GM23338 (cell line): ENCODE results near the gene WBP2. TPM values are rescaled to one million over a fixed set of nuclear protein-coding genes. Genes with fewer than 3 reads are reported as not detected.

ENCODE experiments used
- ATAC-seq: fragments of 200-7000 bp; cut with Tn5 transposase; 3 replicates; pipeline ENCODE4 v1.9.1; 2020
- DNase-seq: peaks from one replicate; pipeline ENCODE4 v3.0.0-alpha.2; 2015; ENCODE audit warnings: low spot score
- H2AFZ ChIP-seq: fragments of 200-600 bp; sonication (generic); 2 replicates; pipeline ENCODE4 v1.8.0; 2016; ENCODE audit warnings: antibody characterized with exemption, mild to moderate bottlenecking, moderate library complexity
- H3F3A ChIP-seq: fragments of 200-600 bp; sonication (generic); replicated peaks from 2 replicates; pipeline ENCODE4 v1.8.0; 2017; ENCODE audit warnings: antibody characterized with exemption, mixed run types, low read depth
- H3K27ac ChIP-seq: fragments of 200-600 bp; sonication (generic); 2 replicates; pipeline ENCODE4 v1.6.1; 2016; ENCODE audit warnings: low read depth
- H3K27me3 ChIP-seq: fragments of 200-600 bp; sonication (generic); 2 replicates; pipeline ENCODE4 v1.8.0; 2016; ENCODE audit warnings: mild to moderate bottlenecking, mixed run types, moderate library complexity; ENCODE audit not compliant: insufficient read depth
- H3K36me3 ChIP-seq: fragments of 200-600 bp; sonication (generic); 2 replicates; pipeline ENCODE4 v1.8.0; 2016; ENCODE audit warnings: mild to moderate bottlenecking; ENCODE audit not compliant: insufficient read depth
- H3K4me1 ChIP-seq: fragments of 200-600 bp; sonication (generic); 2 replicates; pipeline ENCODE4 v1.8.0; 2016; ENCODE audit warnings: mild to moderate bottlenecking, moderate library complexity; ENCODE audit not compliant: insufficient read depth
- H3K4me2 ChIP-seq: fragments of 200-600 bp; sonication (generic); 2 replicates; pipeline ENCODE4 v1.7.1; 2017; ENCODE audit warnings: mixed run types
- H3K4me3 ChIP-seq: fragments of 200-600 bp; sonication (generic); 2 replicates; pipeline ENCODE4 v1.6.1; 2016; ENCODE audit warnings: mixed run types
- H3K79me2 ChIP-seq: fragments of 200-600 bp; sonication (generic); replicated peaks from 2 replicates; pipeline ENCODE4 v1.8.0; 2017; ENCODE audit warnings: mild to moderate bottlenecking; ENCODE audit not compliant: insufficient read depth
- H3K9me2 ChIP-seq: fragments of 200-600 bp; sonication (generic); 2 replicates; pipeline ENCODE4 v1.8.0; 2017; ENCODE audit not compliant: insufficient read depth
- H4K20me1 ChIP-seq: fragments of 200-600 bp; sonication (generic); replicated peaks from 2 replicates; pipeline ENCODE4 v1.8.0; 2017; ENCODE audit warnings: mild to moderate bottlenecking; ENCODE audit not compliant: insufficient read depth
- H3K27ac Mint-ChIP-seq: 2 replicates; pipeline ENCODE4 v1.8.0; 2020; ENCODE audit warnings: inconsistent platforms, mild to moderate bottlenecking, moderate library complexity, mixed read lengths
- H3K27me3 Mint-ChIP-seq: 3 replicates; pipeline ENCODE4 v1.8.0; 2022; ENCODE audit warnings: low read depth, mild to moderate bottlenecking, moderate library complexity, mixed read lengths, inconsistent platforms; ENCODE audit not compliant: insufficient read depth, poor library complexity
- H3K36me3 Mint-ChIP-seq: 3 replicates; pipeline ENCODE4 v1.8.0; 2021; ENCODE audit warnings: low read depth, mild to moderate bottlenecking, inconsistent platforms, moderate library complexity, mixed read lengths
- H3K4me1 Mint-ChIP-seq: 3 replicates; pipeline ENCODE4 v1.8.0; 2020; ENCODE audit warnings: mild to moderate bottlenecking, inconsistent platforms, mixed read lengths
- H3K4me3 Mint-ChIP-seq: 3 replicates; pipeline ENCODE4 v1.8.0; 2021; ENCODE audit warnings: moderate library complexity, mild to moderate bottlenecking, inconsistent platforms, mixed read lengths
- H3K9me3 Mint-ChIP-seq: 3 replicates; pipeline ENCODE4 v1.8.0; 2020; ENCODE audit warnings: moderate library complexity, mild to moderate bottlenecking, inconsistent platforms, mixed read lengths
- CREB1 ChIP-seq: fragments of 250-450 bp; sonication (Bioruptor Pico); IDR thresholded peaks from 2 replicates; pipeline ENCODE4 v1.5.0; 2020; ENCODE audit warnings: low read depth, mild to moderate bottlenecking, moderate library complexity
- EZH2 ChIP-seq: fragments of 200-600 bp; sonication (generic); IDR thresholded peaks from one replicate; pipeline ENCODE4 v1.8.0; 2017; ENCODE audit warnings: antibody characterized with exemption, mild to moderate bottlenecking, low read depth; ENCODE audit not compliant: unreplicated experiment
- EZH2phosphoT487 ChIP-seq: fragments of 200-600 bp; sonication (generic); IDR thresholded peaks from one replicate; pipeline ENCODE4 v1.8.1; 2018; ENCODE audit warnings: antibody characterized with exemption; ENCODE audit not compliant: unreplicated experiment
- JUNB ChIP-seq: IDR thresholded peaks from one replicate; pipeline ENCODE4 v1.6.1; 2016; ENCODE audit warnings: antibody characterized with exemption; ENCODE audit not compliant: unreplicated experiment
- NANOG ChIP-seq: IDR thresholded peaks from 2 replicates; pipeline ENCODE4 v1.6.1; 2016; ENCODE audit warnings: antibody characterized with exemption, borderline replicate concordance
- POLR2AphosphoS5 ChIP-seq: IDR thresholded peaks from 2 replicates; pipeline ENCODE4 v1.6.1; 2016; ENCODE audit warnings: antibody characterized with exemption, low read depth
- STAT1 ChIP-seq: IDR thresholded peaks from one replicate; pipeline ENCODE4 v1.6.1; 2016; ENCODE audit warnings: antibody characterized with exemption; ENCODE audit not compliant: unreplicated experiment
- ZNF331 ChIP-seq: fragments of 250-450 bp; sonication (Bioruptor Pico); IDR thresholded peaks from 2 replicates; pipeline ENCODE4 v1.5.0; 2020; ENCODE audit warnings: low read depth, mild to moderate bottlenecking, moderate library complexity
- polyA plus RNA-seq: library from polyadenylated mRNA; unstranded; fragments of >200 nt; fragmentation: Nextera tagmentation; extraction: Ambion mirVana; gene quantifications from 2 replicates; pipeline ENCODE4 v1.2.1, GENCODE V29; 2016
- total RNA-seq: library from RNA; depleted of rRNA; stranded (reverse); fragments of >200 nt; shearing (Covaris generic); gene quantifications from 2 replicates; pipeline ENCODE4 v1.2.3, GENCODE V29; 2014
- TF ChIP-seq, protein P1 (sequence below): IDR thresholded peaks from 2 replicates; pipeline ENCODE4 v1.6.1; 2016; ENCODE audit warnings: antibody characterized with exemption
- TF ChIP-seq, protein P2 (sequence below), 2 experiments: fragments of 200-600 bp in 1 of 2; sonication (generic) in 1 of 2; conservative IDR thresholded peaks; 2 replicates each; pipeline versions ENCODE4 v1.5.1 to v1.6.1; 2016 to 2017; ENCODE audit warnings: antibody characterized with exemption in 2 of 2, low read depth in 2 of 2, mild to moderate bottlenecking in 2 of 2, moderate library complexity in 1 of 2
- TF ChIP-seq, protein P3 (sequence below): fragments of 250-450 bp; sonication (Bioruptor Pico); IDR thresholded peaks from 2 replicates; pipeline ENCODE4 v1.5.0; 2020; ENCODE audit warnings: mild to moderate bottlenecking, moderate library complexity

WBP2 gene
- total and polyA plus RNA-seq, 2 experiments from 2014 or later: 36.2 to 63.5 TPM

DNA sequence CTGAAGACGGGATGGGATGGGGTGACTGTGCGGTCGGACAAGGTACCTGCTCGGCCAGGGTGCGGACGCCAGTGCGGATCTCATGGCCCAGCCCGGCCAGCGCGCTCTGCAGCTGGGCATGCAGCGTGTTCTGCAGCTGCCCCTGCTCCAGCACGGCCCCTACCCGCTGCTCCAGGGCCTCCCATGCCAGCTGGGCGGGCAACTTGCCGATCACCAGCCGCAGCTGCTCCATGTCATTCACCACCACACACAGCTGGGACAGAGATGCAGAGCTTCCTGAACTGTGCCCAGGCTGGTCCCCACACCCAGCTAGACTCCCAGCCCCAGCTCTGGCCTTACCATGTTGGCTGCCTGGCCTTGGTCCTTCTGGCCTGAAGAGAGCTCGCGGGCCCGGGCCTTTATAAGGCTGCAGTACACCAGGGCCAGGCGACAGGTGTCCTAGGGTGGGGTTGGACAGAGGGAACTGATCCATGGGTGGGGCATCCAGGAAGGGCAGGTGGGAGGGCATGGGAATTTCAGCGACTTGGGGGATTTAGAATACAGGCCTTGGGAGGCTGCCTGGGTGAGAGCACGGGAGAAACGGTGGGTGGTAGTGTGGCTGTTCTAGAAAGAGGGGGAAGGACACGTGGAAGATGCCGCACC lies 20.7 kb downstream of the WBP2 start:
- H2AFZ ChIP-seq: no peak overlapping the region
- H3K4me3 ChIP-seq: no peak overlapping the region
- H3K4me3 Mint-ChIP-seq: no peak overlapping the region; the same call in 2 of the 3 replicates
- no peak overlapping the region for H3K27ac Mint-ChIP-seq
- H3K9me2 ChIP-seq: no peaks in the 10 kb centered on the region
- H3K9me3 Mint-ChIP-seq: peaks cover 3% of the 10 kb centered on the region; the same call in 1 of the 3 replicates
- no peaks in the 10 kb centered on the region for H4K20me1 ChIP-seq
- no peak for ATAC-seq
- DNase-seq: no peak
- peaks cover 23% of the 10 kb centered on the region for H3F3A ChIP-seq
- no peaks in the 10 kb centered on the region for H3K27me3 ChIP-seq
- no peak overlapping the region for H3K27ac ChIP-seq
- H3K27me3 Mint-ChIP-seq: peaks cover 10% of the 10 kb centered on the region
- H3K4me1 ChIP-seq: peaks cover 31% of the 10 kb centered on the region
- H3K4me1 Mint-ChIP-seq: peaks cover 37% of the 10 kb centered on the region
- no peaks in the 10 kb centered on the region for H3K79me2 ChIP-seq
- H3K36me3 Mint-ChIP-seq: peaks cover 3% of the 10 kb centered on the region; the same call in 1 of the 3 replicates
- H3K36me3 ChIP-seq: no peaks in the 10 kb centered on the region
- TF ChIP-seq STAT1: no peak
- TF ChIP-seq, protein P1, sequence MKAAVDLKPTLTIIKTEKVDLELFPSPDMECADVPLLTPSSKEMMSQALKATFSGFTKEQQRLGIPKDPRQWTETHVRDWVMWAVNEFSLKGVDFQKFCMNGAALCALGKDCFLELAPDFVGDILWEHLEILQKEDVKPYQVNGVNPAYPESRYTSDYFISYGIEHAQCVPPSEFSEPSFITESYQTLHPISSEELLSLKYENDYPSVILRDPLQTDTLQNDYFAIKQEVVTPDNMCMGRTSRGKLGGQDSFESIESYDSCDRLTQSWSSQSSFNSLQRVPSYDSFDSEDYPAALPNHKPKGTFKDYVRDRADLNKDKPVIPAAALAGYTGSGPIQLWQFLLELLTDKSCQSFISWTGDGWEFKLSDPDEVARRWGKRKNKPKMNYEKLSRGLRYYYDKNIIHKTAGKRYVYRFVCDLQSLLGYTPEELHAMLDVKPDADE: no peak
- no peak for TF ChIP-seq NANOG
- TF ChIP-seq EZH2phosphoT487: no peak
- TF ChIP-seq POLR2AphosphoS5: no peak
- TF ChIP-seq EZH2: no peak
- no peak for TF ChIP-seq CREB1
- no peak for TF ChIP-seq JUNB
- TF ChIP-seq, protein P2, sequence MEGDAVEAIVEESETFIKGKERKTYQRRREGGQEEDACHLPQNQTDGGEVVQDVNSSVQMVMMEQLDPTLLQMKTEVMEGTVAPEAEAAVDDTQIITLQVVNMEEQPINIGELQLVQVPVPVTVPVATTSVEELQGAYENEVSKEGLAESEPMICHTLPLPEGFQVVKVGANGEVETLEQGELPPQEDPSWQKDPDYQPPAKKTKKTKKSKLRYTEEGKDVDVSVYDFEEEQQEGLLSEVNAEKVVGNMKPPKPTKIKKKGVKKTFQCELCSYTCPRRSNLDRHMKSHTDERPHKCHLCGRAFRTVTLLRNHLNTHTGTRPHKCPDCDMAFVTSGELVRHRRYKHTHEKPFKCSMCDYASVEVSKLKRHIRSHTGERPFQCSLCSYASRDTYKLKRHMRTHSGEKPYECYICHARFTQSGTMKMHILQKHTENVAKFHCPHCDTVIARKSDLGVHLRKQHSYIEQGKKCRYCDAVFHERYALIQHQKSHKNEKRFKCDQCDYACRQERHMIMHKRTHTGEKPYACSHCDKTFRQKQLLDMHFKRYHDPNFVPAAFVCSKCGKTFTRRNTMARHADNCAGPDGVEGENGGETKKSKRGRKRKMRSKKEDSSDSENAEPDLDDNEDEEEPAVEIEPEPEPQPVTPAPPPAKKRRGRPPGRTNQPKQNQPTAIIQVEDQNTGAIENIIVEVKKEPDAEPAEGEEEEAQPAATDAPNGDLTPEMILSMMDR (conservative IDR thresholded peaks at IDR 0.05; ENCODE audit: low read depth in 2 of 2): no peak
- no peak for TF ChIP-seq ZNF331 (CRISPR knock-in tag)
- TF ChIP-seq, protein P3, sequence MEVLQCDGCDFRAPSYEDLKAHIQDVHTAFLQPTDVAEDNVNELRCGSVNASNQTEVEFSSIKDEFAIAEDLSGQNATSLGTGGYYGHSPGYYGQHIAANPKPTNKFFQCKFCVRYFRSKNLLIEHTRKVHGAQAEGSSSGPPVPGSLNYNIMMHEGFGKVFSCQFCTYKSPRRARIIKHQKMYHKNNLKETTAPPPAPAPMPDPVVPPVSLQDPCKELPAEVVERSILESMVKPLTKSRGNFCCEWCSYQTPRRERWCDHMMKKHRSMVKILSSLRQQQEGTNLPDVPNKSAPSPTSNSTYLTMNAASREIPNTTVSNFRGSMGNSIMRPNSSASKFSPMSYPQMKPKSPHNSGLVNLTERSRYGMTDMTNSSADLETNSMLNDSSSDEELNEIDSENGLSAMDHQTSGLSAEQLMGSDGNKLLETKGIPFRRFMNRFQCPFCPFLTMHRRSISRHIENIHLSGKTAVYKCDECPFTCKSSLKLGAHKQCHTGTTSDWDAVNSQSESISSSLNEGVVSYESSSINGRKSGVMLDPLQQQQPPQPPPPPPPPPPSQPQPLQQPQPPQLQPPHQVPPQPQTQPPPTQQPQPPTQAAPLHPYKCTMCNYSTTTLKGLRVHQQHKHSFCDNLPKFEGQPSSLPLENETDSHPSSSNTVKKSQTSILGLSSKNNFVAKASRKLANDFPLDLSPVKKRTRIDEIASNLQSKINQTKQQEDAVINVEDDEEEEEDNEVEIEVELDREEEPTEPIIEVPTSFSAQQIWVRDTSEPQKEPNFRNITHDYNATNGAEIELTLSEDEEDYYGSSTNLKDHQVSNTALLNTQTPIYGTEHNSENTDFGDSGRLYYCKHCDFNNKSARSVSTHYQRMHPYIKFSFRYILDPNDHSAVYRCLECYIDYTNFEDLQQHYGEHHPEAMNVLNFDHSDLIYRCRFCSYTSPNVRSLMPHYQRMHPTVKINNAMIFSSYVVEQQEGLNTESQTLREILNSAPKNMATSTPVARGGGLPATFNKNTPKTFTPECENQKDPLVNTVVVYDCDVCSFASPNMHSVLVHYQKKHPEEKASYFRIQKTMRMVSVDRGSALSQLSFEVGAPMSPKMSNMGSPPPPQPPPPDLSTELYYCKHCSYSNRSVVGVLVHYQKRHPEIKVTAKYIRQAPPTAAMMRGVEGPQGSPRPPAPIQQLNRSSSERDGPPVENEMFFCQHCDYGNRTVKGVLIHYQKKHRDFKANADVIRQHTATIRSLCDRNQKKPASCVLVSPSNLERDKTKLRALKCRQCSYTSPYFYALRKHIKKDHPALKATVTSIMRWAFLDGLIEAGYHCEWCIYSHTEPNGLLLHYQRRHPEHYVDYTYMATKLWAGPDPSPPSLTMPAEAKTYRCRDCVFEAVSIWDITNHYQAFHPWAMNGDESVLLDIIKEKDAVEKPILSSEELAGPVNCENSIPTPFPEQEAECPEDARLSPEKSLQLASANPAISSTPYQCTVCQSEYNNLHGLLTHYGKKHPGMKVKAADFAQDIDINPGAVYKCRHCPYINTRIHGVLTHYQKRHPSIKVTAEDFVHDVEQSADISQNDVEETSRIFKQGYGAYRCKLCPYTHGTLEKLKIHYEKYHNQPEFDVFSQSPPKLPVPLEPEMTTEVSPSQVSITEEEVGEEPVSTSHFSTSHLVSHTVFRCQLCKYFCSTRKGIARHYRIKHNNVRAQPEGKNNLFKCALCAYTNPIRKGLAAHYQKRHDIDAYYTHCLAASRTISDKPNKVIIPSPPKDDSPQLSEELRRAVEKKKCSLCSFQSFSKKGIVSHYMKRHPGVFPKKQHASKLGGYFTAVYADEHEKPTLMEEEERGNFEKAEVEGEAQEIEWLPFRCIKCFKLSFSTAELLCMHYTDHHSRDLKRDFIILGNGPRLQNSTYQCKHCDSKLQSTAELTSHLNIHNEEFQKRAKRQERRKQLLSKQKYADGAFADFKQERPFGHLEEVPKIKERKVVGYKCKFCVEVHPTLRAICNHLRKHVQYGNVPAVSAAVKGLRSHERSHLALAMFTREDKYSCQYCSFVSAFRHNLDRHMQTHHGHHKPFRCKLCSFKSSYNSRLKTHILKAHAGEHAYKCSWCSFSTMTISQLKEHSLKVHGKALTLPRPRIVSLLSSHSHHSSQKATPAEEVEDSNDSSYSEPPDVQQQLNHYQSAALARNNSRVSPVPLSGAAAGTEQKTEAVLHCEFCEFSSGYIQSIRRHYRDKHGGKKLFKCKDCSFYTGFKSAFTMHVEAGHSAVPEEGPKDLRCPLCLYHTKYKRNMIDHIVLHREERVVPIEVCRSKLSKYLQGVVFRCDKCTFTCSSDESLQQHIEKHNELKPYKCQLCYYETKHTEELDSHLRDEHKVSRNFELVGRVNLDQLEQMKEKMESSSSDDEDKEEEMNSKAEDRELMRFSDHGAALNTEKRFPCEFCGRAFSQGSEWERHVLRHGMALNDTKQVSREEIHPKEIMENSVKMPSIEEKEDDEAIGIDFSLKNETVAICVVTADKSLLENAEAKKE (CRISPR knock-in tag): no peak
- no peak overlapping the region for H3K4me2 ChIP-seq
